Thyroid gland (tissue), 4 donors: ENCODE data around the gene OOSP4B. TPM values are rescaled to one million over a fixed set of nuclear protein-coding genes. Genes with fewer than 3 reads are reported as not detected.
"Not testable (repeated sequence)": the region's sequence is repeated elsewhere in the genome, so short reads cannot be mapped to it uniquely, and the experiment has no call there.

Experiments
- DNase-seq, 2 donors: peaks; one replicate each; pipeline ENCODE4 v3.0.0-alpha.2; 2019
- H3K27ac ChIP-seq, 3 donors: fragments of 200-600 bp; sonication (generic); 1 replicate in 2 of 3; 2 replicates in 1 of 3; pipeline ENCODE4 v1.5.1; 2016 to 2019; ENCODE audit warnings: mild to moderate bottlenecking in 1 of 3, moderate library complexity in 1 of 3
- H3K27me3 ChIP-seq: fragments of 200-600 bp; sonication (generic); one replicate; pipeline ENCODE4 v1.5.1; 2019
- H3K36me3 ChIP-seq, 2 donors: fragments of 200-600 bp; sonication (generic); one replicate each; pipeline ENCODE4 v1.5.1; 2016 to 2019
- H3K4me1 ChIP-seq, 2 donors: fragments of 200-600 bp; sonication (generic); one replicate each; pipeline ENCODE4 v1.5.1; 2017 to 2019
- H3K4me3 ChIP-seq, 3 donors: fragments of 200-600 bp; sonication (generic); replicated peaks in 1 of 3; 1 replicate in 2 of 3; 2 replicates in 1 of 3; pipeline ENCODE4 v1.5.1; 2016; ENCODE audit warnings: mild to moderate bottlenecking in 1 of 3
- H3K9me3 ChIP-seq: fragments of 200-600 bp; sonication (generic); one replicate; pipeline ENCODE4 v1.5.1; 2017
- POLR2A ChIP-seq, 2 donors: fragments of 450-650 bp; IDR thresholded peaks; one replicate each; pipeline ENCODE4 v1.6.1; 2017; ENCODE audit warnings: antibody characterized with exemption in 2 of 2, mild to moderate bottlenecking in 2 of 2, moderate library complexity in 1 of 2
- WGBS, 2 donors: methylation state at CpG; one replicate each; pipeline ENCODE4 v1.1.5; 2017; 5-methylcytosine and 5-hydroxymethylcytosine counted together
- intact Hi-C: fragments of 100-400 bp; cut with DNase I; formaldehyde crosslinking; loops from one replicate; pipeline ENCODE4 v1.15.1; 2023
- total RNA-seq, 4 donors: library from RNA; depleted of rRNA; stranded (reverse); fragments of >200 nt; gene quantifications; one replicate each; pipeline ENCODE4 v1.2.3, GENCODE V29; 2016
- TF ChIP-seq, protein P1 (sequence below), 6 experiments: fragments of 200-600 bp in 3 of 6; fragments of 450-650 bp in 3 of 6; sonication (generic) in 3 of 6; IDR thresholded peaks; one replicate each; pipeline ENCODE4 v1.5.1; 2016 to 2019; ENCODE audit warnings: antibody characterized with exemption in 6 of 6, mild to moderate bottlenecking in 2 of 6, inconsistent platforms in 1 of 6, moderate library complexity in 1 of 6

The OOSP4B gene
- total RNA-seq, 4 donors from 2014 or later: not detected

DNA sequence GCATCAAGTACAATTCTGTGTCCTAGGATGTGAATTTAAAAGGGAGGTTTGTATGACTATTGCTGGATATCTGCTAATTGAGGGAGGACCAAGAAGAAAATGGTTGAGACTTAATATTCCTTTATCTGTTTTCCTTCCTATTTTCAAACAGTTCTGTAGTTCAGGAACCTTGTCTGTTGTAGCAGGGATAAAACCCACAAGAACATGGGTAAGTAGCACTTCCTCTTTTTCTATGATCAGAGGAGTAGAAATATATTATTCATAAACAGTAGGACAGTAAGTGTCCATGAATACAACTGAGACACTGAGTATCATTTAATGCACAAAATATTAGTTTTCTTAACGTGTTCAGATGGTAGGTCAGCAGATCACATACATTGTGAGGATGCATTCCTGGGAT lies 47.1 kb downstream of the OOSP4B start:
- TF ChIP-seq, protein P1, sequence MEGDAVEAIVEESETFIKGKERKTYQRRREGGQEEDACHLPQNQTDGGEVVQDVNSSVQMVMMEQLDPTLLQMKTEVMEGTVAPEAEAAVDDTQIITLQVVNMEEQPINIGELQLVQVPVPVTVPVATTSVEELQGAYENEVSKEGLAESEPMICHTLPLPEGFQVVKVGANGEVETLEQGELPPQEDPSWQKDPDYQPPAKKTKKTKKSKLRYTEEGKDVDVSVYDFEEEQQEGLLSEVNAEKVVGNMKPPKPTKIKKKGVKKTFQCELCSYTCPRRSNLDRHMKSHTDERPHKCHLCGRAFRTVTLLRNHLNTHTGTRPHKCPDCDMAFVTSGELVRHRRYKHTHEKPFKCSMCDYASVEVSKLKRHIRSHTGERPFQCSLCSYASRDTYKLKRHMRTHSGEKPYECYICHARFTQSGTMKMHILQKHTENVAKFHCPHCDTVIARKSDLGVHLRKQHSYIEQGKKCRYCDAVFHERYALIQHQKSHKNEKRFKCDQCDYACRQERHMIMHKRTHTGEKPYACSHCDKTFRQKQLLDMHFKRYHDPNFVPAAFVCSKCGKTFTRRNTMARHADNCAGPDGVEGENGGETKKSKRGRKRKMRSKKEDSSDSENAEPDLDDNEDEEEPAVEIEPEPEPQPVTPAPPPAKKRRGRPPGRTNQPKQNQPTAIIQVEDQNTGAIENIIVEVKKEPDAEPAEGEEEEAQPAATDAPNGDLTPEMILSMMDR (IDR thresholded peaks at IDR 0.05): no peak

DNA sequence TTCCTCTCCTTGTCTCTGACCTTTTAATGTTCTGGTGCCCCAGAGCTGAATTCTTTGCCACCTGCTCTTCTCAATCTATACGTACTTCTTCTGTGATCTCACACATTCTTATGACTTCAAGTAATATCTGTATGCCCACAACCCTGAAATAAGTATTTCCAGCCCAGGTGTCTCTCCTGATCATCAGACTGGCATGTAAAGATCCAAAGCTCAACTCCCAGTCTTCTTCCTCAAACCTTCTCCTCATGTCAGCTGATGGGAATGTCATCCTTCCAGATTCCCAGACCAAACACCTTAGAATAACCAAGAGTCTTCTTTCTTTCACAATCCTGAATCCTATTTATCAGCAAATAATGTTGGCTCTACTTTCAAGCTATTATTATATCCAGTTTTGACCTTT lies 48.8 kb downstream of the OOSP4B start:
- H3K36me3 ChIP-seq: no peaks in the 10 kb centered on the region
- H3K4me1 ChIP-seq: no peaks in the 10 kb centered on the region
- no peaks in the 10 kb centered on the region for H3K27me3 ChIP-seq
- intact Hi-C loops: no loop called here
- no peak overlapping the region for H3K27ac ChIP-seq
- no peak for DNase-seq
- H3K9me3 ChIP-seq: no peaks in the 10 kb centered on the region
- 83 to 88% methylated on average over 1 of the region's 1 CpG for WGBS, 2 donors
- H3K4me3 ChIP-seq: no peak overlapping the region
- no peak for TF ChIP-seq POLR2A (IDR thresholded peaks at IDR 0.05)
- TF ChIP-seq, protein P1 (IDR thresholded peaks at IDR 0.05): no peak

More for the DNA sequence above, 47.1 kb downstream of the OOSP4B start:
- H3K9me3 ChIP-seq: no peaks in the 10 kb centered on the region
- DNase-seq: no peak
- no peak overlapping the region for H3K4me3 ChIP-seq
- no peaks in the 10 kb centered on the region for H3K4me1 ChIP-seq
- intact Hi-C loops: no loop called here
- no peak overlapping the region for H3K27ac ChIP-seq
- H3K36me3 ChIP-seq: no peaks in the 10 kb centered on the region
- no peaks in the 10 kb centered on the region for H3K27me3 ChIP-seq
- WGBS, 2 donors: 71 to 73% methylated on average over 1 of the region's 1 CpG

DNA sequence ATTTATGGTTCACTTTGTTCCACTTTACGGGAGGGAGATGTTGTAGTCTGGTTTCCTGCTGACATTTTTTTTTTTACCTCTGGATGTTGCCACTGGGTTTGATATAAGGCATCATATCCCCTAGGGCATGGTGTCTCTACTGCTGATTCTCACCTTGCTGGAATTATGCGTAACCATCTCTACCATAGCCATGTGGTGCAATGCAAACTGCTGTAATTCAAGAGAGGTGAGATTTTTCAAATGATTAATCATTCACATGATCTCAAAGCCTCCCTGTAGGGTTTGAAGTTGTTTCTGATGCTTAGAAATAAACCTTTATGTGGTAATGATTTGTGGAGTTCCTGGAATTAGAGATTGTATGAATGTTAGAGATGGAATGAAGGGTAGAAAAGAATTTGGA lies 52.5 kb downstream of the OOSP4B start:
- TF ChIP-seq, protein P1 (IDR thresholded peaks at IDR 0.05): no peak
- TF ChIP-seq POLR2A (IDR thresholded peaks at IDR 0.05): no peak
- Histone ChIP-seq H3K4me1 (no peaks in the 10 kb centered on the region), H3K36me3 (no peaks in the 10 kb centered on the region), H3K4me3 (no peak overlapping the region), H3K27ac (no peak overlapping the region), H3K9me3 (no peaks in the 10 kb centered on the region), H3K27me3 (no peaks in the 10 kb centered on the region)
- intact Hi-C loops: no loop called here
- DNase-seq: no peak
- 76 to 79% methylated on average over 2 of the region's 2 CpGs for WGBS, 2 donors

DNA sequence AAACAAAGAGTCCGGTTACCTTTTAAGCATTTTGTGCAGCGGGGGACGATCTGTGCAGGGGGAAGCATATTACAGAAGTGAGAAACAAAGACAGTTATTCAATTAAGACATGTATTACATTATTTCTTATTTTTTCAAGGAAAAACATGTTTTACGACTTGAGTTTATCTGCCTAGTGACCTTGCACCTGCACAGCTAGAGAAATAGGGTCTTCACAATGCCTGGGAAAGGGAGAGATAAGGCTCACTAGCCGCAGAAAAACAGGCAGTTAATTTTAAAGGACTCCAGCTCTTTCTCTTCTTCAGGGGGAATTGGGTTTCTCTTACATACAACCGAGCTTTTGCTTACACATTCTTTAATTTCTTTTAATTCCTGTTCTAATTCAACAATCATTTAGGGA lies 54.7 kb downstream of the OOSP4B start:
- H3K27me3 ChIP-seq, H3K36me3 ChIP-seq, intact Hi-C loops, DNase-seq, H3K4me1 ChIP-seq, H3K4me3 ChIP-seq, H3K27ac ChIP-seq, H3K9me3 ChIP-seq: not testable (repeated sequence)
- WGBS, 2 donors: 82 to 87% methylated on average over 6 of the region's 6 CpGs

DNA sequence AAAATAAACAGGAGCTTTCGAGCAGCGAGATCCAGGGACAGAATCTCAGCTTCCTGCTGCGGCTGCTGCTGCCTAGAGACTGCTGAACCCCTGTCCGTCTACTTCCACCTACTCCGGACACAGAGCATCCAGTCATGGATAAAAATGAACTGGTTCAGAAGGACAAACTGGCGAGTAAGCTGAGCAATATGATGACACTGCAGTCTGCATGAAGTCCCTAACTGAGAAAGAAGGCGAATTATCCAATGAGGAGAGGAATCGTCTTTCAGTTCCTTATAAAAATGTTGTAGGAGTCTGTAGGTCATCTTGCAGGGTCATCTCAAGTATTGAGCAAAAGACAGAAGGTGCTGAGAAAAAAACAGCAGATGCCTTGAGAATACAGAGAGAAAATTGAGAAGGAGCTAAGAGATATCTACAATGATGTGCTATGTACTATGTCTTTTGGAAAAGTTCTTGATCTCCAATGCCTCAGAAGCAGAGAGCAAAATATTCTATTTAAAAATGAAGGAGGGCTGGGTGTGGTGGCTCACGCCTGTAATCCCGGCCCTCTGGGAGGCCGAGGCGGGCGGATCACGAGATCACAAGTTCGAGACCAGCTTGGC lies 60.3 kb downstream of the OOSP4B start:
- H3K27me3 ChIP-seq: no peaks in the 10 kb centered on the region
- no peak for DNase-seq
- H3K9me3 ChIP-seq: no peaks in the 10 kb centered on the region
- no peak for TF ChIP-seq POLR2A (IDR thresholded peaks at IDR 0.05)
- TF ChIP-seq, protein P1 (IDR thresholded peaks at IDR 0.05): no peak
- H3K27ac ChIP-seq: no peak overlapping the region
- no peak overlapping the region for H3K4me3 ChIP-seq
- H3K4me1 ChIP-seq: no peaks in the 10 kb centered on the region
- WGBS, 2 donors: 76 to 89% methylated on average over 15 of the region's 15 CpGs
- no peaks in the 10 kb centered on the region for H3K36me3 ChIP-seq
- intact Hi-C loops: no loop called here

DNA sequence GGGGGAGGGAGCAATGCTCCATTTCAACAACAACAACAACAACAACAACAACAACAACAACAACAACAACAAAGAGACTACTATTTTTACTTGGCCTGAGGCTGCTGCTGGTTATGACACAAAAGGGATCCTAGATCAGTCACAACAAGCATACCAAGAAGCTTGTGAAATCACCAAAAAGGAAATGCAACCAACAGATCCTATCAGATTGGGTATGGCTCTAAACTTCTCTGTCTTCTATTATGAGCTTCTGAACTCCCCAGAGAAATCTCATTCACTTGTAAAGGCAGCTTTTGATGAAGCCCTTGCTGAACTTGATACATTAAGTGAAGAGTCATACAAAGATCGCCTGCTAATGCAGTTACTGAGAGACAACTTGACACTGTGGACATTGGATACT lies 61.0 kb downstream of the OOSP4B start:
- no peak overlapping the region for H3K27ac ChIP-seq
- H3K4me1 ChIP-seq: no peaks in the 10 kb centered on the region
- H3K9me3 ChIP-seq: peaks cover under 1% of the 10 kb centered on the region
- intact Hi-C loops: no loop called here
- WGBS, 2 donors: 79 to 96% methylated on average over 1 of the region's 1 CpG
- no peaks in the 10 kb centered on the region for H3K27me3 ChIP-seq
- H3K36me3 ChIP-seq: no peaks in the 10 kb centered on the region
- no peak for TF ChIP-seq POLR2A (IDR thresholded peaks at IDR 0.05)
- TF ChIP-seq, protein P1 (IDR thresholded peaks at IDR 0.05): no peak
- no peak for DNase-seq
- no peak overlapping the region for H3K4me3 ChIP-seq
